Measurements from ENCODE around the gene RABEPK. TPM values are rescaled to one million over a fixed set of nuclear protein-coding genes. Genes with fewer than 3 reads are reported as not detected.

The RABEPK gene
- total and polyA plus RNA-seq, 4 donors, result 12.7 to 23.9 (median 20.6) TPM

DNA sequence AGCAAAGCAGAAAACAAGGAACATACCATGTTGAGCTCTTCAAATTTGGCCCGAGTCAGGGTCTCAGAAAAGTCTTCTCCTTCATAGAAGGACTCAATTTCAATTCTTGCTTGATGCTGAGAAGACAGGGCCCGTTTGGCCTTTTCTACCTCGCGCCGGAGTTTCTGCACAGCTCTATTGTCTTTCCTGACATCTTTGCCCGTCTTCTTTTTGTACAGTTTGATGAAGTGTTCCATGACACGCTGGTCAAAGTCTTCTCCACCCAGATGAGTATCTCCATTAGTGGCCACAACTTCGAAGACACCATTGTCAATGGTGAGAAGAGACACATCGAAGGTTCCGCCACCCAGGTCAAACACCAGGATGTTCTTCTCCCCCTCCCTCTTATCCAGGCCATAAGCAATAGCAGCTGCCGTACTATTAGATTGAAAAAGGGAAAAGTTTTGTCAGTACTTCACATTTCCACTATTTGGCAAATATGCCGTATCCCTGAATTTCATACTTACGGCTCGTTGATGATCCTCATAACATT lies 38.6 kb downstream of the RABEPK start:
- Histone ChIP-seq H3K27me3 (ENCODE audit: control insufficient read depth in 4 of 4, insufficient read depth in 4 of 4, low read length in 3 of 4) (no peaks in the 10 kb centered on the region), H3K9me3 (ENCODE audit: control insufficient read depth in 4 of 4, low read length in 3 of 4) (no peaks in the 10 kb centered on the region), H3K9ac (ENCODE audit: low read depth in 1 of 2, low read length in 2 of 2) (peak overlapping the region; percentile 26 to 56), H3K4me1 (ENCODE audit: control insufficient read depth in 4 of 4, insufficient read depth in 4 of 4, low read length in 3 of 4) (peaks cover 2 to 56% (median 45%) of the 10 kb centered on the region in 4 donors), H3K36me3 (ENCODE audit: control insufficient read depth in 4 of 4, insufficient read depth in 3 of 4, low read depth in 1 of 4, low read length in 3 of 4) (peaks cover 5 to 47% (median 36%) of the 10 kb centered on the region in 4 donors), H3K27ac (ENCODE audit: low read depth in 1 of 2, low read length in 2 of 2) (no peak overlapping the region), H3K4me3 (ENCODE audit: low read depth in 1 of 3, low read length in 3 of 3) (peak overlapping the region; percentile 47 to 96 (median 78))
- DNase-seq (ENCODE audit: low spot score), result no peak
- 61% methylated on average over 14 of the region's 14 CpGs for WGBS
- TF ChIP-seq FOXA1 (IDR thresholded peaks at IDR 0.05) (no peak), NR2F2 (IDR thresholded peaks at IDR 0.05) (no peak), EGR1 (IDR thresholded peaks at IDR 0.05; ENCODE audit: low read depth in 2 of 2) (no peak), HNF4A (conservative IDR thresholded peaks at IDR 0.05) (no peak), FOXA2 (IDR thresholded peaks at IDR 0.05) (no peak), TAF1 (conservative IDR thresholded peaks at IDR 0.05) (no peak), JUND (IDR thresholded peaks at IDR 0.05) (no peak), YY1 (IDR thresholded peaks at IDR 0.05) (no peak)
- TF ChIP-seq, protein P1, sequence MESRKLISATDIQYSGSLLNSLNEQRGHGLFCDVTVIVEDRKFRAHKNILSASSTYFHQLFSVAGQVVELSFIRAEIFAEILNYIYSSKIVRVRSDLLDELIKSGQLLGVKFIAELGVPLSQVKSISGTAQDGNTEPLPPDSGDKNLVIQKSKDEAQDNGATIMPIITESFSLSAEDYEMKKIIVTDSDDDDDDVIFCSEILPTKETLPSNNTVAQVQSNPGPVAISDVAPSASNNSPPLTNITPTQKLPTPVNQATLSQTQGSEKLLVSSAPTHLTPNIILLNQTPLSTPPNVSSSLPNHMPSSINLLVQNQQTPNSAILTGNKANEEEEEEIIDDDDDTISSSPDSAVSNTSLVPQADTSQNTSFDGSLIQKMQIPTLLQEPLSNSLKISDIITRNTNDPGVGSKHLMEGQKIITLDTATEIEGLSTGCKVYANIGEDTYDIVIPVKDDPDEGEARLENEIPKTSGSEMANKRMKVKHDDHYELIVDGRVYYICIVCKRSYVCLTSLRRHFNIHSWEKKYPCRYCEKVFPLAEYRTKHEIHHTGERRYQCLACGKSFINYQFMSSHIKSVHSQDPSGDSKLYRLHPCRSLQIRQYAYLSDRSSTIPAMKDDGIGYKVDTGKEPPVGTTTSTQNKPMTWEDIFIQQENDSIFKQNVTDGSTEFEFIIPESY (IDR thresholded peaks at IDR 0.05), result no peak
- TF ChIP-seq, protein P2, sequence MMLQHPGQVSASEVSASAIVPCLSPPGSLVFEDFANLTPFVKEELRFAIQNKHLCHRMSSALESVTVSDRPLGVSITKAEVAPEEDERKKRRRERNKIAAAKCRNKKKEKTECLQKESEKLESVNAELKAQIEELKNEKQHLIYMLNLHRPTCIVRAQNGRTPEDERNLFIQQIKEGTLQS (IDR thresholded peaks at IDR 0.05), result no peak
- TF ChIP-seq, protein P3, sequence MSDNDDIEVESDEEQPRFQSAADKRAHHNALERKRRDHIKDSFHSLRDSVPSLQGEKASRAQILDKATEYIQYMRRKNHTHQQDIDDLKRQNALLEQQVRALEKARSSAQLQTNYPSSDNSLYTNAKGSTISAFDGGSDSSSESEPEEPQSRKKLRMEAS (IDR thresholded peaks at IDR 0.05), result no peak

DNA sequence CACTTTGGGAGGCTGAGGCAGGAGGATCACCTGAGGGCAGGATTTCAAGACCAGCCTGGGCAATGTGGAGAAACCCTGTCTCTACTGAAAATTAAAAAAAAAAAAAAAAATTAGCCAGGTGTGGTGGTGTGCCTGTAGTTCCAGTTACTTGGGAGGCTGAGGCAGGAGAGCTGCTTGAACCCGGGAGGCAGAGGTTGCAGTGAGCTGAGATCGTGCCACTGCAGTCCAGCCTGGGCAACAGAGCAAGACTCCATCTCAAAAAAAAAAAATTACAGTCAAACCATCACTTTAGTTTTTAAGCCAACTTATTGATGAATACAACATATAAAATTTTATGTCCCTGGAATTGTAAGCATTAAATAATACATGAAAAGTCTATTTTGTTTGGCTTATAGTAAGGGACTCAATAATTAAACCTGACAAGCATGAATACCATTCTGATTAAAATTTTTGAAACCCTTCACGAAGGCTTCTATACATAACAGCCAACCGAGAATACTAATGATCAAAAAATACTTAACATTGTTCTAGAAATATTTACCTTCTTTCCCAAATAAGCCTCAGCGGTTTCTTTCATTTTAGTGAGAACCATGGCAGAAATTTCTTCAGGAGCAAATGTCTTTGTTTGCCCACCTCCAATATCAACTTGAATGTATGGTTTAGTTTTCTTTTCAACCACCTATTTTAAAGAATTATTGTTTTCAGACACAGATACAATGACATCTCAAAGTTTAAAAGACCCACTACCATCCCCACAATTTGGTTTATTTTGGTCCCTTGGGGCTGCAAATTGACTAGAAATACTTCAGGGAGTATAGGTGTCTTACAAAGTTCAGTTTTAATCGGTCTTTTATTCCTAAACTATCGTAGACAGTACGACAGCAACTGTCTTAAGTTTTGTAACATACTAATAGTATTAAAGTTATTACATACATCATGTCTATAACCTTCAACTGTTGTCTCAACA lies 39.6 kb downstream of the RABEPK start:
- Histone ChIP-seq H3K27ac (ENCODE audit: low read depth in 1 of 2, low read length in 2 of 2) (peak overlapping the region; percentile 80 to 96), H3K4me1 (ENCODE audit: control insufficient read depth in 4 of 4, insufficient read depth in 4 of 4, low read length in 3 of 4) (peaks cover 2 to 53% (median 45%) of the 10 kb centered on the region in 4 donors), H3K9me3 (ENCODE audit: control insufficient read depth in 4 of 4, low read length in 3 of 4) (no peaks in the 10 kb centered on the region), H3K4me3 (ENCODE audit: low read depth in 1 of 3, low read length in 3 of 3) (peak overlapping the region; percentile 78 to 98 (median 96)), H3K9ac (ENCODE audit: low read depth in 1 of 2, low read length in 2 of 2) (peak overlapping the region; percentile 88 to 99), H3K36me3 (ENCODE audit: control insufficient read depth in 4 of 4, insufficient read depth in 3 of 4, low read depth in 1 of 4, low read length in 3 of 4) (peaks cover 5 to 42% (median 32%) of the 10 kb centered on the region in 4 donors), H3K27me3 (ENCODE audit: control insufficient read depth in 4 of 4, insufficient read depth in 4 of 4, low read length in 3 of 4) (no peaks in the 10 kb centered on the region)
- no peak for DNase-seq (ENCODE audit: low spot score)
- WGBS, result 6% methylated on average over 8 of the region's 8 CpGs
- TF ChIP-seq RAD21 (IDR thresholded peaks at IDR 0.05) (no peak), HNF4A (conservative IDR thresholded peaks at IDR 0.05) (no peak), RXRA (IDR thresholded peaks at IDR 0.05) (no peak), FOXA2 (IDR thresholded peaks at IDR 0.05) (no peak), FOXA1 (IDR thresholded peaks at IDR 0.05) (no peak), GABPA (IDR thresholded peaks at IDR 0.05 in 1 of 2, conservative IDR thresholded peaks at IDR 0.05 in 1 of 2) (no peak), HNF4G (IDR thresholded peaks at IDR 0.05) (no peak), TAF1 (conservative IDR thresholded peaks at IDR 0.05) (no peak), EGR1 (IDR thresholded peaks at IDR 0.05; ENCODE audit: low read depth in 2 of 2) (no peak), YY1 (IDR thresholded peaks at IDR 0.05) (no peak), NR2F2 (IDR thresholded peaks at IDR 0.05) (no peak), SP1 (IDR thresholded peaks at IDR 0.05) (no peak), JUND (IDR thresholded peaks at IDR 0.05) (no peak)
- TF ChIP-seq, protein P3 (IDR thresholded peaks at IDR 0.05), result no peak
- TF ChIP-seq, protein P1 (IDR thresholded peaks at IDR 0.05), result no peak
- TF ChIP-seq, protein P2 (IDR thresholded peaks at IDR 0.05), result no peak
- TF ChIP-seq, protein P4, sequence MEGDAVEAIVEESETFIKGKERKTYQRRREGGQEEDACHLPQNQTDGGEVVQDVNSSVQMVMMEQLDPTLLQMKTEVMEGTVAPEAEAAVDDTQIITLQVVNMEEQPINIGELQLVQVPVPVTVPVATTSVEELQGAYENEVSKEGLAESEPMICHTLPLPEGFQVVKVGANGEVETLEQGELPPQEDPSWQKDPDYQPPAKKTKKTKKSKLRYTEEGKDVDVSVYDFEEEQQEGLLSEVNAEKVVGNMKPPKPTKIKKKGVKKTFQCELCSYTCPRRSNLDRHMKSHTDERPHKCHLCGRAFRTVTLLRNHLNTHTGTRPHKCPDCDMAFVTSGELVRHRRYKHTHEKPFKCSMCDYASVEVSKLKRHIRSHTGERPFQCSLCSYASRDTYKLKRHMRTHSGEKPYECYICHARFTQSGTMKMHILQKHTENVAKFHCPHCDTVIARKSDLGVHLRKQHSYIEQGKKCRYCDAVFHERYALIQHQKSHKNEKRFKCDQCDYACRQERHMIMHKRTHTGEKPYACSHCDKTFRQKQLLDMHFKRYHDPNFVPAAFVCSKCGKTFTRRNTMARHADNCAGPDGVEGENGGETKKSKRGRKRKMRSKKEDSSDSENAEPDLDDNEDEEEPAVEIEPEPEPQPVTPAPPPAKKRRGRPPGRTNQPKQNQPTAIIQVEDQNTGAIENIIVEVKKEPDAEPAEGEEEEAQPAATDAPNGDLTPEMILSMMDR (IDR thresholded peaks at IDR 0.05; ENCODE audit: low read depth, low read length, missing input control), result no peak
- TF ChIP-seq, protein P5, sequence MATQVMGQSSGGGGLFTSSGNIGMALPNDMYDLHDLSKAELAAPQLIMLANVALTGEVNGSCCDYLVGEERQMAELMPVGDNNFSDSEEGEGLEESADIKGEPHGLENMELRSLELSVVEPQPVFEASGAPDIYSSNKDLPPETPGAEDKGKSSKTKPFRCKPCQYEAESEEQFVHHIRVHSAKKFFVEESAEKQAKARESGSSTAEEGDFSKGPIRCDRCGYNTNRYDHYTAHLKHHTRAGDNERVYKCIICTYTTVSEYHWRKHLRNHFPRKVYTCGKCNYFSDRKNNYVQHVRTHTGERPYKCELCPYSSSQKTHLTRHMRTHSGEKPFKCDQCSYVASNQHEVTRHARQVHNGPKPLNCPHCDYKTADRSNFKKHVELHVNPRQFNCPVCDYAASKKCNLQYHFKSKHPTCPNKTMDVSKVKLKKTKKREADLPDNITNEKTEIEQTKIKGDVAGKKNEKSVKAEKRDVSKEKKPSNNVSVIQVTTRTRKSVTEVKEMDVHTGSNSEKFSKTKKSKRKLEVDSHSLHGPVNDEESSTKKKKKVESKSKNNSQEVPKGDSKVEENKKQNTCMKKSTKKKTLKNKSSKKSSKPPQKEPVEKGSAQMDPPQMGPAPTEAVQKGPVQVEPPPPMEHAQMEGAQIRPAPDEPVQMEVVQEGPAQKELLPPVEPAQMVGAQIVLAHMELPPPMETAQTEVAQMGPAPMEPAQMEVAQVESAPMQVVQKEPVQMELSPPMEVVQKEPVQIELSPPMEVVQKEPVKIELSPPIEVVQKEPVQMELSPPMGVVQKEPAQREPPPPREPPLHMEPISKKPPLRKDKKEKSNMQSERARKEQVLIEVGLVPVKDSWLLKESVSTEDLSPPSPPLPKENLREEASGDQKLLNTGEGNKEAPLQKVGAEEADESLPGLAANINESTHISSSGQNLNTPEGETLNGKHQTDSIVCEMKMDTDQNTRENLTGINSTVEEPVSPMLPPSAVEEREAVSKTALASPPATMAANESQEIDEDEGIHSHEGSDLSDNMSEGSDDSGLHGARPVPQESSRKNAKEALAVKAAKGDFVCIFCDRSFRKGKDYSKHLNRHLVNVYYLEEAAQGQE (IDR thresholded peaks at IDR 0.05), result no peak
